Stimulated activated naive B cell treated with anti-CD40 and anti-IgM and Interleukin-4, amounts not matched to agents 10 μg/mL and 1 μg/mL and 100 μg/mL, for 72 hours (primary cell): ENCODE results near the gene ZNF428.

Experiments used
- ATAC-seq, 2 donors: fragments of 150-1000 bp; cut with Tn5 transposase; replicated peaks; 2 replicates each; pipeline ENCODE4 v1.10.0; 2021; ENCODE audit warnings: moderate library complexity in 1 of 2
- DNase-seq: peaks from one replicate; pipeline ENCODE4 v3.0.0; 2021
- H3K27ac Mint-ChIP-seq: one replicate; pipeline ENCODE4 v1.8.0; 2022; ENCODE audit warnings: mild to moderate bottlenecking, mixed read lengths
- H3K27me3 Mint-ChIP-seq, 2 donors: one replicate each; pipeline ENCODE4 v1.8.0; 2022; ENCODE audit warnings: mixed read lengths in 2 of 2
- H3K36me3 Mint-ChIP-seq, 2 donors: one replicate each; pipeline ENCODE4 v1.8.0; 2022; ENCODE audit warnings: mixed read lengths in 2 of 2, mild to moderate bottlenecking in 1 of 2
- H3K4me1 Mint-ChIP-seq, 2 donors: one replicate each; pipeline ENCODE4 v1.8.0; 2022; ENCODE audit warnings: mixed read lengths in 2 of 2, mild to moderate bottlenecking in 1 of 2
- H3K4me3 Mint-ChIP-seq, 2 donors: one replicate each; pipeline ENCODE4 v1.8.0; 2022; ENCODE audit warnings: mild to moderate bottlenecking in 2 of 2, mixed read lengths in 2 of 2, moderate library complexity in 1 of 2
- H3K9me3 Mint-ChIP-seq, 2 donors: one replicate each; pipeline ENCODE4 v1.8.0; 2022; ENCODE audit warnings: mixed read lengths in 2 of 2, mild to moderate bottlenecking in 1 of 2

Gene ZNF428

GRCh38 chr19:43619262-43620060 lies at the start of gene ZNF428:
Gene ZNF428, minus strand, starts transcription at chr19:43619629. Its CDS starts 5,325 bp downstream, at chr19:43614304.
- H3K4me3 Mint-ChIP-seq, result peak within 1 kb of the TSS; percentile 94 to 97
- no peaks in the 10 kb centered on the region for H3K9me3 Mint-ChIP-seq
- H3K4me1 Mint-ChIP-seq, result peaks cover 12 to 22% of the 10 kb centered on the region in 2 donors
- ATAC-seq, result peak; percentile 88 to 89
- H3K36me3 Mint-ChIP-seq, result peaks cover 4% of the 10 kb centered on the region in 2 donors
- no peaks in the 10 kb centered on the region for H3K27me3 Mint-ChIP-seq
- H3K27ac Mint-ChIP-seq, result peak within 1 kb of the TSS; percentile 99
- DNase-seq, result peak; percentile 89

- H3K27ac Mint-ChIP-seq, result peak overlapping the region; percentile 70
- H3K36me3 Mint-ChIP-seq, result peaks cover 4 to 15% of the 10 kb centered on the region in 2 donors
- H3K4me3 Mint-ChIP-seq, result peak overlapping the region; percentile 83 to 86
- ATAC-seq (peak; percentile 87 to 89), DNase-seq (peak; percentile 91)
- H3K9me3 Mint-ChIP-seq, result peaks cover 3 to 9% of the 10 kb centered on the region in 2 donors
- peaks cover 19 to 46% of the 10 kb centered on the region in 2 donors for H3K27me3 Mint-ChIP-seq
- H3K4me1 Mint-ChIP-seq, result peaks cover 30 to 41% of the 10 kb centered on the region in 2 donors
These were observed 49.1 kb upstream of the ZNF428 start for GRCh38 chr19:43668406-43669109.

- ATAC-seq, result no peak
- H3K27me3 Mint-ChIP-seq, result peaks cover 19 to 46% of the 10 kb centered on the region in 2 donors
- H3K36me3 Mint-ChIP-seq, result peaks cover 4 to 15% of the 10 kb centered on the region in 2 donors
- peak overlapping the region; percentile 83 to 86 for H3K4me3 Mint-ChIP-seq
- H3K4me1 Mint-ChIP-seq, result peaks cover 31 to 44% of the 10 kb centered on the region in 2 donors
- no peak for DNase-seq
- H3K27ac Mint-ChIP-seq, result peak overlapping the region; percentile 48
- peaks cover 3 to 9% of the 10 kb centered on the region in 2 donors for H3K9me3 Mint-ChIP-seq
These were observed 48.5 kb upstream of the ZNF428 start for GRCh38 chr19:43667876-43668405.

GRCh38 chr19:43667126-43667875 lies 47.9 kb upstream of the ZNF428 start:
- peaks cover 31 to 44% of the 10 kb centered on the region in 2 donors for H3K4me1 Mint-ChIP-seq
- peaks cover 4 to 15% of the 10 kb centered on the region in 2 donors for H3K36me3 Mint-ChIP-seq

GRCh38 chr19:43664018-43664417 lies 44.6 kb upstream of the ZNF428 start:
- H3K36me3 Mint-ChIP-seq, result peaks cover 4 to 15% of the 10 kb centered on the region in 2 donors
- ATAC-seq (peak in 1 of 2 donors; percentile 8), DNase-seq (peak; percentile 24)
- H3K27me3 Mint-ChIP-seq, result peaks cover 14 to 25% of the 10 kb centered on the region in 2 donors
- H3K9me3 Mint-ChIP-seq, result peaks cover 3 to 9% of the 10 kb centered on the region in 2 donors
- peaks cover 22 to 30% of the 10 kb centered on the region in 2 donors for H3K4me1 Mint-ChIP-seq
- H3K4me3 Mint-ChIP-seq, result peak overlapping the region in 1 of 2 donors; percentile 18
- peak overlapping the region; percentile 56 for H3K27ac Mint-ChIP-seq

More at GRCh38 chr19:43667126-43667875, 47.9 kb upstream of the ZNF428 start:
- DNase-seq (peak; percentile 1), ATAC-seq (no peak)
- peak overlapping the region; percentile 83 to 86 for H3K4me3 Mint-ChIP-seq
- H3K9me3 Mint-ChIP-seq, result peaks cover 3 to 9% of the 10 kb centered on the region in 2 donors
- no peak overlapping the region for H3K27ac Mint-ChIP-seq
- H3K27me3 Mint-ChIP-seq, result peaks cover 18 to 45% of the 10 kb centered on the region in 2 donors

- DNase-seq (no peak), ATAC-seq (no peak)
- Mint-ChIP-seq H3K27me3 (peaks cover 7 to 9% of the 10 kb centered on the region in 2 donors), H3K9me3 (peaks cover 2 to 10% of the 10 kb centered on the region in 2 donors), H3K27ac (no peak overlapping the region), H3K4me1 (peaks cover 13 to 14% of the 10 kb centered on the region in 2 donors), H3K4me3 (no peak overlapping the region), H3K36me3 (peaks cover 0 to 10% of the 10 kb centered on the region in 2 donors)
These were observed 43.1 kb upstream of the ZNF428 start for GRCh38 chr19:43662487-43662886.

- ATAC-seq (no peak), DNase-seq (no peak)
- Mint-ChIP-seq H3K9me3 (peaks cover 2 to 14% of the 10 kb centered on the region in 2 donors), H3K4me1 (peaks cover 12 to 15% of the 10 kb centered on the region in 2 donors), H3K27ac (no peak overlapping the region), H3K27me3 (peaks cover 0 to 4% of the 10 kb centered on the region in 2 donors), H3K36me3 (peaks cover 0 to 11% of the 10 kb centered on the region in 2 donors), H3K4me3 (no peak overlapping the region)
These were observed 41.5 kb upstream of the ZNF428 start for GRCh38 chr19:43660971-43661360.

- Mint-ChIP-seq H3K4me3 (no peak overlapping the region), H3K27ac (no peak overlapping the region), H3K27me3 (peaks cover 0 to 4% of the 10 kb centered on the region in 2 donors), H3K4me1 (peaks cover 12 to 15% of the 10 kb centered on the region in 2 donors), H3K36me3 (peaks cover 0 to 11% of the 10 kb centered on the region in 2 donors), H3K9me3 (peaks cover 2 to 14% of the 10 kb centered on the region in 2 donors)
- DNase-seq, result no peak
- ATAC-seq, result no peak
These were observed 41.0 kb upstream of the ZNF428 start for GRCh38 chr19:43660301-43660970.

GRCh38 chr19:43658494-43658893 lies 39.1 kb upstream of the ZNF428 start:
- ATAC-seq (no peak), DNase-seq (no peak)
- no peak overlapping the region for H3K4me3 Mint-ChIP-seq
- H3K27me3 Mint-ChIP-seq, result no peaks in the 10 kb centered on the region
- no peak overlapping the region for H3K27ac Mint-ChIP-seq
- peaks cover 2 to 4% of the 10 kb centered on the region in 2 donors for H3K4me1 Mint-ChIP-seq
- peaks cover 2 to 9% of the 10 kb centered on the region in 2 donors for H3K9me3 Mint-ChIP-seq
- peaks cover 0 to 8% of the 10 kb centered on the region in 2 donors for H3K36me3 Mint-ChIP-seq

- no peak overlapping the region for H3K4me3 Mint-ChIP-seq
- peaks cover 0 to 8% of the 10 kb centered on the region in 2 donors for H3K36me3 Mint-ChIP-seq
- no peaks in the 10 kb centered on the region for H3K27me3 Mint-ChIP-seq
- H3K9me3 Mint-ChIP-seq, result peaks cover 2 to 9% of the 10 kb centered on the region in 2 donors
- DNase-seq, result no peak
- no peak for ATAC-seq
- H3K4me1 Mint-ChIP-seq, result peaks cover 0 to 4% of the 10 kb centered on the region in 2 donors
- H3K27ac Mint-ChIP-seq, result no peak overlapping the region
These were observed 38.6 kb upstream of the ZNF428 start for GRCh38 chr19:43658001-43658400.

- DNase-seq (no peak), ATAC-seq (no peak)
- no peaks in the 10 kb centered on the region for H3K27me3 Mint-ChIP-seq
These were observed 37.0 kb upstream of the ZNF428 start for GRCh38 chr19:43656436-43656835.

GRCh38 chr19:43652546-43652874 lies 33.1 kb upstream of the ZNF428 start:
- no peaks in the 10 kb centered on the region for H3K27me3 Mint-ChIP-seq
- peaks cover 7 to 9% of the 10 kb centered on the region in 2 donors for H3K4me1 Mint-ChIP-seq
- peaks cover 0 to 4% of the 10 kb centered on the region in 2 donors for H3K9me3 Mint-ChIP-seq
- H3K27ac Mint-ChIP-seq, result no peak overlapping the region
- DNase-seq (no peak), ATAC-seq (no peak)
- H3K36me3 Mint-ChIP-seq, result peaks cover 2 to 14% of the 10 kb centered on the region in 2 donors
- H3K4me3 Mint-ChIP-seq, result no peak overlapping the region

More at GRCh38 chr19:43656436-43656835, 37.0 kb upstream of the ZNF428 start:
- Mint-ChIP-seq H3K4me1 (peaks cover 7 to 9% of the 10 kb centered on the region in 2 donors), H3K27ac (no peak overlapping the region), H3K9me3 (peaks cover 2 to 9% of the 10 kb centered on the region in 2 donors), H3K36me3 (peaks cover 2 to 11% of the 10 kb centered on the region in 2 donors), H3K4me3 (no peak overlapping the region)
